ENCODE measurements around the gene SNX13. TPM values are rescaled to one million over a fixed set of nuclear protein-coding genes. Genes with fewer than 3 reads are reported as not detected.

Gene SNX13
- total RNA-seq, 4 donors from 2014 or later, result 15.9 to 39.9 (median 35.1) TPM

DNA sequence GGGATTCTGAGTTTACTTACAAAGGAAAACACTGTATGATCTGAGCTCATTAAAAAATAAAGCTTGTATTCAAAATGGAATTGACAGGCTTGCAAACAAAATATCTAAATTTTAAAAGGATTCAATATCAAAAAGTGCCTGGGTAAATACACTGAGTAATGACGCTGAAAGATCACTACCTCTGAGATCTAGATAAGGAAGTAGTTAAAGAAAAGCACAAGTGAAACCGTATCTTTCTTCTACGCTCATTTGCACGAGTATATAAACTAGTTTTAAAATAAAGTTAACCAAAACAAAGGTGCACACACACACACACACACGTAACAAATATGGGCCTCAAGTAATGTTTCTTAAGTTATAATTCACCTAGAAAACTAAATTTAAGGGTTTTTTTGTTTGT is 93.4 kb downstream of the SNX13 start:
- DNase-seq, result no peak
- intact Hi-C loops (cut with DNase I), result no loop called here
- H3K27ac ChIP-seq, result no peak overlapping the region
- 80 to 84% methylated on average over 5 of the region's 5 CpGs for WGBS, 2 donors
- TF ChIP-seq, protein P1, sequence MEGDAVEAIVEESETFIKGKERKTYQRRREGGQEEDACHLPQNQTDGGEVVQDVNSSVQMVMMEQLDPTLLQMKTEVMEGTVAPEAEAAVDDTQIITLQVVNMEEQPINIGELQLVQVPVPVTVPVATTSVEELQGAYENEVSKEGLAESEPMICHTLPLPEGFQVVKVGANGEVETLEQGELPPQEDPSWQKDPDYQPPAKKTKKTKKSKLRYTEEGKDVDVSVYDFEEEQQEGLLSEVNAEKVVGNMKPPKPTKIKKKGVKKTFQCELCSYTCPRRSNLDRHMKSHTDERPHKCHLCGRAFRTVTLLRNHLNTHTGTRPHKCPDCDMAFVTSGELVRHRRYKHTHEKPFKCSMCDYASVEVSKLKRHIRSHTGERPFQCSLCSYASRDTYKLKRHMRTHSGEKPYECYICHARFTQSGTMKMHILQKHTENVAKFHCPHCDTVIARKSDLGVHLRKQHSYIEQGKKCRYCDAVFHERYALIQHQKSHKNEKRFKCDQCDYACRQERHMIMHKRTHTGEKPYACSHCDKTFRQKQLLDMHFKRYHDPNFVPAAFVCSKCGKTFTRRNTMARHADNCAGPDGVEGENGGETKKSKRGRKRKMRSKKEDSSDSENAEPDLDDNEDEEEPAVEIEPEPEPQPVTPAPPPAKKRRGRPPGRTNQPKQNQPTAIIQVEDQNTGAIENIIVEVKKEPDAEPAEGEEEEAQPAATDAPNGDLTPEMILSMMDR (IDR thresholded peaks at IDR 0.05), result no peak
- TF ChIP-seq POLR2A (IDR thresholded peaks at IDR 0.05), result no peak
- no peaks in the 10 kb centered on the region for H3K27me3 ChIP-seq
- H3K4me1 ChIP-seq, result no peaks in the 10 kb centered on the region
- no peak overlapping the region for H3K4me3 ChIP-seq
- no peaks in the 10 kb centered on the region for H3K9me3 ChIP-seq
- H3K36me3 ChIP-seq, result peaks cover 0 to 65% (median 0%) of the 10 kb centered on the region in 3 donors

DNA sequence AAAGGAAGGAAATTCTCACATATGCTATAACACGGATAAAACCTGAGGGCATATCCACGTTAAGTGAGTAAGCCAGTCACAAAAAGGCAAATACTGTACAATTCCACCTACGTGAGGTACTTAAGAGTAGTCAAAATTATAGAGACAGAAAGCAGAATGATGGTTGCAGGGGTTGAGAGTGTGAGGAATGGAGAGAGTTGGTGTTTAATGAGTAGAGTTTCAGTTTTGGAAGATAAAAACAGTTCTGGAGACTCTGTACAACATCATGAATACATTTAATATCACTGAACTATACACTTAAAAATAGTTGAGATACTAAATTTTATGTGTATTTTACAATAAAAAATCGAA is 95.1 kb downstream of the SNX13 start:
- intact Hi-C loops (cut with DNase I), result no loop called here
- Histone ChIP-seq H3K4me1 (no peaks in the 10 kb centered on the region), H3K4me3 (no peak overlapping the region), H3K36me3 (peaks cover 0 to 70% (median 0%) of the 10 kb centered on the region in 3 donors), H3K27me3 (no peaks in the 10 kb centered on the region), H3K9me3 (no peaks in the 10 kb centered on the region), H3K27ac (no peak overlapping the region)
- no peak for DNase-seq
- 82 to 94% methylated on average over 4 of the region's 4 CpGs for WGBS, 2 donors
- TF ChIP-seq, protein P1 (IDR thresholded peaks at IDR 0.05), result no peak
- no peak for TF ChIP-seq POLR2A (IDR thresholded peaks at IDR 0.05)

DNA sequence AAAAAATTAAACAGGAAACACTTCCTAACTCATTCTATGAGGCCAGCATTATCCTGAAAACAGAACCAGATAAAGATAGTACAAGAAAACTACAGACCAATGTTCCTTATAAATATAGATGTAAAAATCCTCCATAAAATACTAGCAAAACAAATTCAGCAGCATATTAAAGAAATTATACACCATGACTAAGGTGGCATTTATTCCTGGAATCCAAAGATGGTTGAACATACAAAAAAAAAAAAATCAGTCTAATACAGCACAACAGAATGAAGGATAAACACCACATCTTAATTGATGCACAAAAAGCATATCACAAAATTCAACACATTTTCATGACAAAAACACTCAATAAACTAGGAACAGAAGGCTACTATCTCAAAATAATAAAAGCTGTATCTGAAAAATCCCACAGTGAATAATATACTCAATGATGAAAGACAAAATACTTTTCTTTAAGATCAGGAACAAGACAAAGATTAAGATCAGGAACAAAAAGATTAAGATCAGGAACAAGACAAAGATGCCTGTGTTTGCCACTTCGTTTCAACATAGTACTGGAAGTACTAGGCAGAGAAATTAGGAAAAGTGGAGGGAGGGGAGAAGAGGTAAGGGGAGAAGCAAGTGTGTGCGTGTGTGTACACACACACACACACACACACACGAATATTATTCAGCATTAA is 95.6 kb downstream of the SNX13 start:
- no peaks in the 10 kb centered on the region for H3K9me3 ChIP-seq
- DNase-seq, result no peak
- H3K36me3 ChIP-seq, result peaks cover 0 to 70% (median 0%) of the 10 kb centered on the region in 3 donors
- no peak overlapping the region for H3K27ac ChIP-seq
- no peaks in the 10 kb centered on the region for H3K4me1 ChIP-seq
- 58 to 67% methylated on average over 3 of the region's 3 CpGs for WGBS, 2 donors
- H3K4me3 ChIP-seq, result no peak overlapping the region
- H3K27me3 ChIP-seq, result no peaks in the 10 kb centered on the region
- no peak for TF ChIP-seq POLR2A (IDR thresholded peaks at IDR 0.05)
- TF ChIP-seq, protein P1 (IDR thresholded peaks at IDR 0.05), result no peak
- intact Hi-C loops (cut with DNase I), result no loop called here

DNA sequence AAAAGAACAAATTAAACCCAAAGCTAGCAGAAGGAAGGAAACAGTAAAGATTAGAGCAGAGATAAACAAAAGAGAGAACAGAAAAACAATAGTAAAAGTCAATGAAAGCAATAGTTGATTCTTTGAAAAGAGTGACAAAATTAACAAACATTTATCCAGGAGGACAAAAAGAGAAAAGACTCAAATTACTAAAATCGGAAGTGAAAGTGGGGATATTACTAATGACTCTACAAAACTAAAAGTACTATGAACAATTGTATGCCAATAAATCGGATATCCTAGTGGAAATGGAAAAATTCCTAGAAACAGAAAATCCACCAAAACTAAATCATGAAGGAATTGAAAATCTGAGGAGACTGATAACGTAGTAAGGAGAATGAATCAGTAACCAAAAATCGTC is 96.3 kb downstream of the SNX13 start:
- Histone ChIP-seq H3K27ac (no peak overlapping the region), H3K4me1 (no peaks in the 10 kb centered on the region), H3K27me3 (no peaks in the 10 kb centered on the region), H3K9me3 (no peaks in the 10 kb centered on the region), H3K36me3 (peaks cover 0 to 74% (median 0%) of the 10 kb centered on the region in 3 donors), H3K4me3 (no peak overlapping the region)
- 69 to 79% methylated on average over 4 of the region's 4 CpGs for WGBS, 2 donors
- intact Hi-C loops (cut with DNase I), result no loop called here
- no peak for DNase-seq
- TF ChIP-seq, protein P1 (IDR thresholded peaks at IDR 0.05), result no peak
- TF ChIP-seq POLR2A (IDR thresholded peaks at IDR 0.05), result no peak

DNA sequence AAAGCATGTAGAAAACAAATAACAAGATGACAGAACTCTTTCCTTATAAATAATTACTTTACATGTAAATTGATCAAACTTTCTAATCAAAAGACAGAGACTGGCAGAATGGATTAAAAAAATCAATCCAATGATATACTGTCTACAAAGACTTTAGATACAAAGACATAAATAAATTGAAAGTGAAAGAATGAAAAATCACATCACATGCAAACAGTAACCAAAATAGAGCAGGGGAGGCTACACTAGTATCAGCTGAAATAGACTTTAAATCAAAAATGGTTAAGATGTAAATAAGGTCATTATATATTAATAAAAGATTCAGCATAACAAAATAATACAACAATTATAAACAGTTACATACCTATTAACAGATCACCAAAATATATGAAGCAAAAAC is 97.3 kb downstream of the SNX13 start:
- H3K36me3 ChIP-seq, result peaks cover 0 to 73% (median 0%) of the 10 kb centered on the region in 3 donors
- H3K9me3 ChIP-seq, result no peaks in the 10 kb centered on the region
- no peak overlapping the region for H3K27ac ChIP-seq
- intact Hi-C loops (cut with DNase I), result no loop called here
- DNase-seq, result no peak
- no peak overlapping the region for H3K4me3 ChIP-seq
- no peaks in the 10 kb centered on the region for H3K4me1 ChIP-seq
- no peak for TF ChIP-seq POLR2A (IDR thresholded peaks at IDR 0.05)
- TF ChIP-seq, protein P1 (IDR thresholded peaks at IDR 0.05), result no peak
- no peaks in the 10 kb centered on the region for H3K27me3 ChIP-seq

Measured in esophagus squamous epithelium (tissue), 5 donors.